BJ (cell line): Measurements from ENCODE around the gene THOC2. TPM values are rescaled to one million over a fixed set of nuclear protein-coding genes. Genes with fewer than 3 reads are reported as not detected.

Experiments
- CTCF ChIA-PET: fragments of 350-600 bp; formaldehyde crosslinking; extraction: SDS; loops from one replicate; lab custom pipeline; 2021; ENCODE audit warnings: antibody characterized with exemption, inconsistent platforms; lab: Yijun Ruan, JAX
- POLR2A ChIA-PET: fragments of 300-600 bp; sonication (Branson Sonifier 250); formaldehyde crosslinking; extraction: SDS; loops from one replicate; lab custom pipeline; 2021; ENCODE audit warnings: antibody characterized with exemption; lab: Charles Lee
- DNase-seq: peaks from one replicate; pipeline ENCODE4 v3.0.0-alpha.2; 2011; ENCODE audit warnings: low read depth
- H3K27me3 ChIP-seq: 2 replicates; pipeline ENCODE4 v1.6.0; 2011; ENCODE audit warnings: low read length; ENCODE audit not compliant: control insufficient read depth, insufficient read depth
- H3K36me3 ChIP-seq: 2 replicates; pipeline ENCODE4 v1.5.1; 2011; ENCODE audit warnings: low read length; ENCODE audit not compliant: control insufficient read depth, insufficient read depth
- H3K4me3 ChIP-seq: 2 replicates; pipeline ENCODE4 v1.5.1; 2011; ENCODE audit warnings: low read depth, mild to moderate bottlenecking, control low read depth, low read length
- polyA plus RNA-seq: library from polyadenylated mRNA; depleted of rRNA; stranded (reverse); fragments of >200 nt; gene quantifications from 2 replicates; pipeline ENCODE4 v1.2.3, GENCODE V29; 2011
- TF ChIP-seq, protein P1 (sequence below): IDR thresholded peaks from 2 replicates; pipeline ENCODE4 v1.5.1; 2011; ENCODE audit warnings: low read depth, mild to moderate bottlenecking, control low read depth, inconsistent platforms, low read length, moderate library complexity; ENCODE audit not compliant: insufficient read depth

The THOC2 gene
- polyA plus RNA-seq, 1 experiment, result 23.8 TPM

- no peak overlapping the region for H3K4me3 ChIP-seq
- TF ChIP-seq, protein P1, sequence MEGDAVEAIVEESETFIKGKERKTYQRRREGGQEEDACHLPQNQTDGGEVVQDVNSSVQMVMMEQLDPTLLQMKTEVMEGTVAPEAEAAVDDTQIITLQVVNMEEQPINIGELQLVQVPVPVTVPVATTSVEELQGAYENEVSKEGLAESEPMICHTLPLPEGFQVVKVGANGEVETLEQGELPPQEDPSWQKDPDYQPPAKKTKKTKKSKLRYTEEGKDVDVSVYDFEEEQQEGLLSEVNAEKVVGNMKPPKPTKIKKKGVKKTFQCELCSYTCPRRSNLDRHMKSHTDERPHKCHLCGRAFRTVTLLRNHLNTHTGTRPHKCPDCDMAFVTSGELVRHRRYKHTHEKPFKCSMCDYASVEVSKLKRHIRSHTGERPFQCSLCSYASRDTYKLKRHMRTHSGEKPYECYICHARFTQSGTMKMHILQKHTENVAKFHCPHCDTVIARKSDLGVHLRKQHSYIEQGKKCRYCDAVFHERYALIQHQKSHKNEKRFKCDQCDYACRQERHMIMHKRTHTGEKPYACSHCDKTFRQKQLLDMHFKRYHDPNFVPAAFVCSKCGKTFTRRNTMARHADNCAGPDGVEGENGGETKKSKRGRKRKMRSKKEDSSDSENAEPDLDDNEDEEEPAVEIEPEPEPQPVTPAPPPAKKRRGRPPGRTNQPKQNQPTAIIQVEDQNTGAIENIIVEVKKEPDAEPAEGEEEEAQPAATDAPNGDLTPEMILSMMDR, result no peak
- H3K27me3 ChIP-seq, result no peaks in the 10 kb centered on the region
- H3K36me3 ChIP-seq, result no peaks in the 10 kb centered on the region
- ChIA-PET CTCF (no interaction called here), POLR2A (no interaction called here)
- no peak for DNase-seq
These were observed 107.4 kb downstream of the THOC2 start for GRCh38 chrX:123625477-123625876.

GRCh38 chrX:123617007-123617406, 115.8 kb downstream of the THOC2 start:
- CTCF ChIA-PET, result no interaction called here

GRCh38 chrX:123610915-123611314, 121.9 kb downstream of the THOC2 start:
- CTCF ChIA-PET, result interaction anchor here (1.0 kb wide), 1 partner anchor 161 kb away, joined by 3 read pairs; no protein-coding TSS in a partner anchor
- TF ChIP-seq, protein P1, result no peak
- no peak for DNase-seq

More at GRCh38 chrX:123617007-123617406, 115.8 kb downstream of the THOC2 start:
- DNase-seq, result no peak
- no peak overlapping the region for H3K4me3 ChIP-seq
- TF ChIP-seq, protein P1, result no peak
- no peaks in the 10 kb centered on the region for H3K36me3 ChIP-seq
- POLR2A ChIA-PET, result no interaction called here
- H3K27me3 ChIP-seq, result no peaks in the 10 kb centered on the region

GRCh38 chrX:123607806-123608205, 125.0 kb downstream of the THOC2 start:
- CTCF ChIA-PET, result no interaction called here
- Histone ChIP-seq H3K4me3 (no peak overlapping the region), H3K27me3 (no peaks in the 10 kb centered on the region), H3K36me3 (no peaks in the 10 kb centered on the region)
- no peak for DNase-seq
- TF ChIP-seq, protein P1, result no peak
- POLR2A ChIA-PET, result no interaction called here

More at GRCh38 chrX:123610915-123611314, 121.9 kb downstream of the THOC2 start:
- no peaks in the 10 kb centered on the region for H3K36me3 ChIP-seq
- POLR2A ChIA-PET, result no interaction called here
- no peaks in the 10 kb centered on the region for H3K27me3 ChIP-seq
- no peak overlapping the region for H3K4me3 ChIP-seq

GRCh38 chrX:123607270-123607669, 125.6 kb downstream of the THOC2 start:
- no peak for DNase-seq
- CTCF ChIA-PET, result no interaction called here
- Histone ChIP-seq H3K36me3 (no peaks in the 10 kb centered on the region), H3K27me3 (no peaks in the 10 kb centered on the region), H3K4me3 (no peak overlapping the region)
- TF ChIP-seq, protein P1, result no peak
- POLR2A ChIA-PET, result no interaction called here
